ENCODE results near the gene DIRAS3.

The DIRAS3 gene

DNA sequence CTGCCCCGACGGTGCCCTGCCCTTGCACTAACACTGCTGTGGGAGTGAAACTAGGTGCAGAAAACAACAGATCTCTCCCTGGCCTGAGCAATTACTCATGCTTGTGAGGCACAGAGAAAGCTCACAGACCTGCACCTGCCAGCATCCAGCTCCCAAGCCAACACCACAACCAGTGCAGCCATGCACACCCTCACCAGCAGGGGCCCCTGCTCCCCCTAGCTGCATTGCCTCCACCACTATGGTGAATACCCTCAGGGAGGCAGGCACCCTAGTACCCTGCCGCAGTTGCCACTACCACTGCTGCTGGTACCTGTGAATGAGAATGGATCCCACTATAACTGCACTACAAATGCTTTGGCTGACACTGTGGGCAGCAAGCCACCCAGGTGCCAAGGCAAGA, 7.1 kb upstream of the DIRAS3 start:
- no peak overlapping the region for H3K9ac ChIP-seq
- H3K27ac ChIP-seq, result no peak overlapping the region
- H3K36me3 ChIP-seq, result no peaks in the 10 kb centered on the region
- no peaks in the 10 kb centered on the region for H3K4me1 ChIP-seq
- no peaks in the 10 kb centered on the region for H3K27me3 ChIP-seq
- H4K20me1 ChIP-seq, result no peaks in the 10 kb centered on the region
- no peak for TF ChIP-seq Cebpa-rat (IDR thresholded peaks at IDR 0.05)
- H3K4me3 ChIP-seq, result no peak overlapping the region
- H3K4me2 ChIP-seq, result no peak overlapping the region
- peaks cover 0 to 20% (median 11%) of the 10 kb centered on the region in 11 experiments; a peak in 14 of 22 replicates for H3K9me3 ChIP-seq (replicated peaks in 1 of 11)

DNA sequence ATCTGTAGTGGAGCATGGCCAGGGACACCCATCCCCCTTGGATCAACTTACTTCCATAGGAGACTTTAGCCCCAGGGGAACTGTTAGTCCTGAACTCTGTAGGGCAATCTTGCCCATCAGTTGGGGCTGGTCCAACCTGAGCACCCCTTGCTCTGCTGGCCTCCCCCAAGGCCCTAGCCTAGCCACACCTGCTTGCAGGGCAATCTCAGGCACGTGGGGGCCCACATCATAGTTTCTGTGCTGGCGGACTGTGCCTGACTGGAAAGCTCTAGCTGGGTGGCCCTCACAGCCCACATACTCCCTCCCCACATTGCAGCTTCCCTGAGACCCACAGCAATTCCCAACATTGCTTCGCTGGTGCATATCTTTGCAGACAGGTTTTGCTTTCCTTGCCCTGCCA, 6.6 kb upstream of the DIRAS3 start:
- no peaks in the 10 kb centered on the region for H3K36me3 ChIP-seq
- no peak for TF ChIP-seq Cebpa-rat (IDR thresholded peaks at IDR 0.05)

DNA sequence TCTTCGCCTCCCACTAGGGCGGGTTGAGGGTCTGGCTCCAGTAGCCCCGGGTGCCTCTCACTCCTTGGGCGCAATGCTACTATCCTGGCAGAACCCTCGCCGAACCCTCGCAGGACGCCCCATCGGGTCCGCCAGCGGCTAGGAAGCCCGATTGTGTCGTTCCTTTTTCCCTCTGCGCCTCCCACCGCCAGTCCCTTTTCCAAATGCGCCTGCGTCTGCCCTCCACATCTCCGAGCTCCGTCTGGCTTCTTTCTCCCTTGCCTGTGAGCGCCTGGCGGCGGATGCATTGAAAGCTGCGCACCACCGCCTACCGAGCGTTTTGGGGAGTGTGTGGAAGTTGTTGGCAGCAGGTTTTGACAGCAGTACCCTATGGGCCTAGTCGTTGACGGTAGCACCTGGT, 1.0 kb upstream of the DIRAS3 start:
- H3K4me2 ChIP-seq, result no peak overlapping the region
- H3K9me3 ChIP-seq (replicated peaks in 1 of 11), result peaks cover 19 to 31% (median 21%) of the 10 kb centered on the region in 11 experiments
- no peaks in the 10 kb centered on the region for H3K27me3 ChIP-seq
- no peaks in the 10 kb centered on the region for H3K36me3 ChIP-seq
- H3K4me3 ChIP-seq, result no peak overlapping the region
- no peaks in the 10 kb centered on the region for H3K4me1 ChIP-seq
- no peak for TF ChIP-seq Cebpa-rat (IDR thresholded peaks at IDR 0.05)
- H3K9ac ChIP-seq, result no peak overlapping the region
- no peaks in the 10 kb centered on the region for H4K20me1 ChIP-seq
- no peak overlapping the region for H3K27ac ChIP-seq

More for the DNA sequence above, 6.6 kb upstream of the DIRAS3 start:
- H4K20me1 ChIP-seq, result no peaks in the 10 kb centered on the region
- peaks cover 0 to 23% (median 12%) of the 10 kb centered on the region in 11 experiments; a peak in 18 of 22 replicates for H3K9me3 ChIP-seq (replicated peaks in 1 of 11)
- no peak overlapping the region for H3K27ac ChIP-seq
- H3K4me2 ChIP-seq, result no peak overlapping the region
- no peaks in the 10 kb centered on the region for H3K4me1 ChIP-seq
- no peaks in the 10 kb centered on the region for H3K27me3 ChIP-seq
- H3K9ac ChIP-seq, result no peak overlapping the region
- no peak overlapping the region for H3K4me3 ChIP-seq

DNA sequence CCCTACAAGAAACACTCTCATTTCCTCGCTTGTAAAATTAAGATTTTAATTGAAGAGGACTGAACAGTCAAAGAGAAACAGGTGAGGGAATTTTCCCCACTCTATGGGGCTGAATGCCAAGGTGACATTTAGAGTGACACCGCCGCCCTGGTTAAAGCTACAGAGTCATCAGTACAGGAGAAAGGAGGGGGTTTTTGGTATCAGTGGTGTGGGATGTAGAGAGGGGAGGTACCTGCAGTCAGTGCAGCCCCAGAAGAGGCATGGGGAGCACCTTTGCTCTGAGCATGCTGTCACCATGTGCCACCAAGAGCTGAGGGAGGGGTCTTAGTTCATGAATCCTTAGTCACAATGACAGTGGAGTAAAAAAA, 2.8 kb downstream of the DIRAS3 start:
- Histone ChIP-seq H4K20me1 (no peaks in the 10 kb centered on the region), H3K4me3 (no peak overlapping the region), H3K27me3 (no peaks in the 10 kb centered on the region), H3K4me1 (no peaks in the 10 kb centered on the region), H3K36me3 (no peaks in the 10 kb centered on the region), H3K9me3 (replicated peaks in 1 of 11) (peaks cover 19 to 33% (median 23%) of the 10 kb centered on the region in 11 experiments), H3K9ac (no peak overlapping the region), H3K4me2 (no peak overlapping the region), H3K27ac (no peak overlapping the region)
- TF ChIP-seq Cebpa-rat (IDR thresholded peaks at IDR 0.05), result no peak

DNA sequence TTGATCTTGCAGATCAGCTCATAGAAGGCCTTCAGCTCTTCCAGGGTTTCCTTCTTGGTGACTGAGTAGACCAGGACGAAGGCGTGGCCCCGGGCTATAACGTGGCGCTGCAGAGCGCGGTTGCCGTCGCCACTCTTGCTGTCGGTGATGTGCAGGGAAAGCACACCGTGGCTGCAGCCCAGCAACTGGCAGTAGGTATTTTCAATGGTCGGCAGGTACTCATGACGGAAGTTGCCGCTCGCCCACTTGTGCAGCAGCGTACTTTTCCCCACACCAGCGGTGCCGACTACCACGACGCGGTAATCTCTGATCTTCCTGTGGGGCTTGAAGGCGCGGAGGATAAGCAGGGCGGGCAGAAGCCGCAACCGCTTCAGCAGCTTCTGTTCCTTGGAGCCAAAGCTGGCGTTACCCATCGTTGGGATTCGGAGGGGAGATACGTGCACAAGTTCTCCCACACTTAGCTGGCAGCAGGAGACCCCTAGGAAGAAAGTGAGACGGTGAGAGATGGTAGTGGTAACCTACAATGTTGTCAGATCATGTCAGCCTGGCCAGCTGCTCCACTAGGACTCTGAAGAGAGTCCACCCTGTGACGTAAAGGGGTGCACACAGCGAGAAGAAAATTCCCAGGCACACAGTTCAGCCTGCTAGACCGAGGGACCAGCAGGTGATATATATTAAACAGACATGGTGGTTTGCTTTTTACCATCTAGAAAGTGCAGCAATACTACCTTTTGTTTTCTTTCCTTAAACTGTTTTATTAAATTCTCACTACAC, 3.4 kb downstream of the DIRAS3 start:
- no peak for TF ChIP-seq Cebpa-rat (IDR thresholded peaks at IDR 0.05)
- Histone ChIP-seq H3K9ac (no peak overlapping the region), H3K27me3 (no peaks in the 10 kb centered on the region), H3K36me3 (no peaks in the 10 kb centered on the region), H3K4me2 (no peak overlapping the region), H4K20me1 (no peaks in the 10 kb centered on the region), H3K9me3 (replicated peaks in 1 of 11) (peaks cover 19 to 32% (median 23%) of the 10 kb centered on the region in 11 experiments), H3K4me3 (no peak overlapping the region), H3K27ac (no peak overlapping the region), H3K4me1 (no peaks in the 10 kb centered on the region)

DNA sequence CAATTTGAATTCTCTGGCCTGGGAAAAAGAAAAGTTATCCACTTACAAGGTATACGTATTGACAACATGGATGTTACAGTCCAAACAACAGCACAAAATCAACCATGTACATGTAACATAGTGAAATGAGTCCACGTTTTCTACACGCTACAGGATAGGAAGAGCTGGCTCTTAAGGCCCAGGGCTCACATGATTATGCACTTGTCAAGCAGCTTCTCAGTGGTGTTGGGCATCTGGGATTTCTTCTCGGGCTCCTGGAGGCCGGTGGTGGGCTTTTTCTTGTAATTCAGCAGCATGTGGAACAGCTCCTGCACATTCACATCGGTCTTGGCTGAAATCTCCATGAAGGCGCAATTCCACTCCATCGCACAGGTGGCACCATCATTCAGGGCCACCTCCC, 4.0 kb downstream of the DIRAS3 start:
- H3K27me3 ChIP-seq, result no peaks in the 10 kb centered on the region
- H3K36me3 ChIP-seq, result no peaks in the 10 kb centered on the region
- H3K27ac ChIP-seq, result no peak overlapping the region
- peaks cover 14 to 25% (median 16%) of the 10 kb centered on the region in 11 experiments for H3K9me3 ChIP-seq (replicated peaks in 1 of 11)
- H4K20me1 ChIP-seq, result no peaks in the 10 kb centered on the region
- no peak overlapping the region for H3K4me3 ChIP-seq
- H3K4me2 ChIP-seq, result no peak overlapping the region
- no peaks in the 10 kb centered on the region for H3K4me1 ChIP-seq
- TF ChIP-seq Cebpa-rat (IDR thresholded peaks at IDR 0.05), result no peak
- H3K9ac ChIP-seq, result no peak overlapping the region

DNA sequence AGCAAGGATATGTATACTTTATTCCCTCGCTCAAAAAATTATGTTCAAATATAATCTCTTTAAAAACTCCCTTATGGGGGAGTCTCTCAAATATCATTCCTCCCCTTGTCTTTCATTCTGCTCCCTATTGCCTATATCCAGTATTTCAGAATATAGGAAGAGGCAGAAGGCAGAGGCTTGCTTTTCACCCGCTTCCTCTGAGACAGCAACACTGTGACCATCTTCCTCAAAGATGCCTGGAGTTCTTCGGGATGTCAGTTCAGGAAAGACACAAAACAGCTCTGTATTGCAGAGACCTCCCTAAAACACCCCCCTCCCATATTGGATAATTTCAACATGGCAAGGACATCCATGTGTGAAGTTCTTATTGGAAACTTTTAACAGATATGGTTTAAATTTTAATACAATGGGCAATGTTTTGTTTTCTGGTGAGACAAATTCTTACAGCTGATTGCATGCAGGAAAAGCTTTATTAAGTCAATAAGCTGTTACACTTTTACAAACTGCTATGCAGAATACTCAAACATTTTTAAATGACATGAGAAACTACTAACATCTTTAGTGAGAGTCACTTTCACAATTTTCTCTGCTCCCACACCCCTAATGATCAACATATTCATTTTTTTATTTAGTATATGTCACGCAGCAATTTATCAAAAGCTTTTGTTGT, 4.8 kb downstream of the DIRAS3 start:
- Histone ChIP-seq H3K27me3 (no peaks in the 10 kb centered on the region), H3K4me1 (no peaks in the 10 kb centered on the region), H3K9me3 (replicated peaks in 1 of 11) (peaks cover 6 to 19% (median 9%) of the 10 kb centered on the region in 11 experiments; a peak in 21 of 22 replicates), H3K4me3 (no peak overlapping the region), H3K36me3 (no peaks in the 10 kb centered on the region), H3K27ac (no peak overlapping the region), H3K4me2 (no peak overlapping the region), H4K20me1 (no peaks in the 10 kb centered on the region), H3K9ac (no peak overlapping the region)
- TF ChIP-seq Cebpa-rat (IDR thresholded peaks at IDR 0.05), result no peak

DNA sequence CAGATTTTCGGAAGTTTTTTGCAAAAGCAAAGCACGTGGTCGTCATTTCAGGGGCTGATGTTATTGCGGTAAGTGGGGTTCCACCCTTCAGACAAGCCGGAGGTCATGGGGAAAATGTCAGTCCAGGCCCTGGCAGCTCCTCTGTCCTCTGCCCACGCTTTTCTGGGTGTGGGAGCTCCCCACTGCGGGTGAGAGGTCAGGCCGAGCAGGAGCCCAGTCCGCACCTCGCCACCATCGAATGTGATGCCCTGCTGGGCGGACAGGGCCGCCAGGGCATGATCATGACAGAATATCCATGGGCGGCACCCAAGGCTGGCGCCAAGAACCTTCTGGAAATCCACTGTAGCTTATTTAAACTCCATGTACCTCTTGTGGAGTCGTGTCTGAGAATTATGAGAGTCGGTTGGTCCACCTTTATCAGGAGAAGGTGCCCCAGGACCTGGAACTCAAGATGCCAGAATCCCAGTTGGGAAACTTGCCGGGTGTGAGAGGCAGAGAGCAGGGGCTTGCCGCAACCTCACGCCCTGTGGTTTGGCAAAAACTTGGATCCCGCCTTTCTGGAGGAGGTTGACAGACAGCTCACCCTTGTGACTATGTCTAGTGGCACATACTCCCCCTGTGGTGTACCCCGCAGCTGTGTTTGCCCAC, 6.9 kb downstream of the DIRAS3 start:
- no peak overlapping the region for H3K4me2 ChIP-seq
- H3K9me3 ChIP-seq (replicated peaks in 1 of 11), result peaks cover 4 to 21% (median 12%) of the 10 kb centered on the region in 11 experiments; a peak in 15 of 22 replicates
- H3K9ac ChIP-seq, result no peak overlapping the region
- no peaks in the 10 kb centered on the region for H3K4me1 ChIP-seq
- H3K4me3 ChIP-seq, result no peak overlapping the region
- H3K27ac ChIP-seq, result no peak overlapping the region
- TF ChIP-seq Cebpa-rat (IDR thresholded peaks at IDR 0.05), result no peak
- H3K27me3 ChIP-seq, result no peaks in the 10 kb centered on the region
- no peaks in the 10 kb centered on the region for H4K20me1 ChIP-seq
- H3K36me3 ChIP-seq, result no peaks in the 10 kb centered on the region

DNA sequence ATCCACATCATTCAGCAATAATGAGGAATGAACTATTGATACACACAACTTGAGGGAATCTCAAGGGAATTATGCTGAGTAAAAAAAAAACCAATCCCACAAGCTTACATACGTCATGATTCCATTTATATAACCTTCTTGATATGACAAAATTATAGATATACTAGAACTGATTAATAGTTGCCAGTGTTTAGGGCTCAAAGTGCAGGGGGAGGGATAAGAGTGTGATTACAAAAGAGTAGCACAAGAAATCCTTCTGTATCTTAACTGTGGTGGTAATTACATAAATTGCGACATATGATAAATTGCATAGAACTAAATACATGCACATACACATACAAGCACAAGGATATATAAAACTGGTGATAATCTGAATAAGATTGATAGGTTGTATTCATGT, 13.5 kb downstream of the DIRAS3 start:
- Histone ChIP-seq H3K9ac (no peak overlapping the region), H4K20me1 (no peaks in the 10 kb centered on the region), H3K4me2 (no peak overlapping the region), H3K4me1 (no peaks in the 10 kb centered on the region), H3K27ac (no peak overlapping the region), H3K27me3 (no peaks in the 10 kb centered on the region), H3K9me3 (replicated peaks in 1 of 11) (peaks cover 10 to 33% (median 21%) of the 10 kb centered on the region in 11 experiments; a peak in 20 of 22 replicates), H3K4me3 (no peak overlapping the region), H3K36me3 (no peaks in the 10 kb centered on the region; a peak in 1 of 22 replicates)
- 0 out of 22 replicates have a peak, but pooled peaks of 1 of the 11 experiments have one; percentile 21 for TF ChIP-seq Cebpa-rat (IDR thresholded peaks at IDR 0.05)

All from BLaER1 treated with 17β-estradiol and CSF1 and Interleukin-3, amounts not matched to agents 10 nM and 100 nM (cell line).